A549 (cell line): ENCODE measurements around the gene IVD. TPM values are rescaled to one million over a fixed set of nuclear protein-coding genes. Genes with fewer than 3 reads are reported as not detected.
A peak's percentile ranks its signal among the peaks of the same experiment; 100 is the strongest.

Source experiments
- ATAC-seq, 2 experiments: fragments of 200-7000 bp in 1 of 2; fragments of >200 bp in 1 of 2; cut with Nextera tagmentation in 1 of 2; cut with Tn5 transposase in 1 of 2; 3 replicates each; pipeline versions ENCODE4 v1.8.0 to v1.9.1; 2018 to 2020; ENCODE audit warnings: mild to moderate bottlenecking in 1 of 2, moderate library complexity in 1 of 2
- CTCF ChIA-PET: fragments of 300-600 bp; sonication (Branson Sonifier 250); formaldehyde crosslinking; extraction: SDS; loops from one replicate; lab custom pipeline; 2021; ENCODE audit warnings: antibody characterized with exemption, inconsistent platforms; lab: Yijun Ruan, JAX
- POLR2A ChIA-PET: fragments of 350-600 bp; formaldehyde crosslinking; extraction: SDS; loops from one replicate; lab custom pipeline; 2021; ENCODE audit warnings: antibody characterized with exemption, inconsistent platforms; lab: Yijun Ruan, JAX
- DNase-seq, 2 experiments: peaks; one replicate each; pipeline versions ENCODE4 v3.0.0 to v3.0.0-alpha.2; 2011 to 2016; ENCODE audit warnings: low read depth in 1 of 2, low spot score in 1 of 2
- FAIRE-seq: peaks from 2 replicates; lab custom pipeline; 2011; peaks lifted over from hg19 to GRCh38; lab: Jason Lieb, UNC
- H3K27ac ChIP-seq, 2 experiments: fragments of >200 bp; sonication (Bioruptor Twin); formaldehyde crosslinking; 3 replicates each; pipeline ENCODE4 v1.5.1; 2016 to 2017
- H3K4me1 ChIP-seq: fragments of >200 bp; sonication (Bioruptor Twin); formaldehyde crosslinking; 3 replicates; pipeline ENCODE4 v1.6.1; 2016
- H3K4me2 ChIP-seq: fragments of >200 bp; sonication (Bioruptor Twin); formaldehyde crosslinking; 3 replicates; pipeline ENCODE4 v1.6.1; 2016
- H3K4me3 ChIP-seq: fragments of >200 bp; sonication (Bioruptor Twin); formaldehyde crosslinking; 3 replicates; pipeline ENCODE4 v1.5.1; 2016
- H3K9me3 ChIP-seq: fragments of >200 bp; sonication (Bioruptor Twin); formaldehyde crosslinking; 3 replicates; pipeline ENCODE4 v1.6.1; 2016
- BHLHE40 ChIP-seq: IDR thresholded peaks from 2 replicates; pipeline ENCODE4 v1.6.1; 2012; ENCODE audit warnings: low read depth, low read length, inconsistent platforms
- CBX8 ChIP-seq: fragments of 200-600 bp; sonication (generic); IDR thresholded peaks from 2 replicates; pipeline ENCODE4 v1.6.1; 2016
- CEBPB ChIP-seq, 2 experiments: fragments of >200 bp in 1 of 2; sonication (Bioruptor Twin) in 1 of 2; formaldehyde crosslinking in 1 of 2; IDR thresholded peaks; 2 replicates each; pipeline ENCODE4 v1.6.1; 2012 to 2016
- CHD4 ChIP-seq: fragments of 200-600 bp; sonication (generic); IDR thresholded peaks from 2 replicates; pipeline ENCODE4 v1.6.1; 2016; ENCODE audit warnings: antibody characterized with exemption, mild to moderate bottlenecking, borderline replicate concordance
- EP300 ChIP-seq, 2 experiments: fragments of >200 bp; sonication (Bioruptor Twin); formaldehyde crosslinking; IDR thresholded peaks; 2 replicates in 1 of 2; 3 replicates in 1 of 2; pipeline ENCODE4 v1.6.1; 2016 to 2017
- FOXS1 ChIP-seq: fragments of 250-450 bp; sonication (Bioruptor Pico); IDR thresholded peaks from 2 replicates; pipeline ENCODE4 v1.5.0; 2020; ENCODE audit warnings: mild to moderate bottlenecking, moderate library complexity
- GATA3 ChIP-seq: IDR thresholded peaks from 2 replicates; pipeline ENCODE4 v1.6.1; 2012; ENCODE audit warnings: borderline replicate concordance
- HOXB13 ChIP-seq: fragments of 250-450 bp; sonication (Bioruptor Pico); IDR thresholded peaks from 2 replicates; pipeline ENCODE4 v1.5.0; 2020; ENCODE audit warnings: low read depth, mild to moderate bottlenecking, moderate library complexity
- HOXB5 ChIP-seq: fragments of 250-450 bp; sonication (Bioruptor Pico); IDR thresholded peaks from 2 replicates; pipeline ENCODE4 v1.5.0; 2020; ENCODE audit warnings: mild to moderate bottlenecking, moderate library complexity
- JUN ChIP-seq, 2 experiments: fragments of >200 bp; sonication (Bioruptor Twin); formaldehyde crosslinking; IDR thresholded peaks; 2 replicates in 1 of 2; 3 replicates in 1 of 2; pipeline ENCODE4 v1.6.1; 2016 to 2017
- KDM5A ChIP-seq: fragments of 200-600 bp; sonication (generic); IDR thresholded peaks from 2 replicates; pipeline ENCODE4 v1.6.1; 2016; ENCODE audit warnings: antibody characterized with exemption, mild to moderate bottlenecking
- MYC ChIP-seq: IDR thresholded peaks from 2 replicates; pipeline ENCODE4 v1.6.1; 2012; ENCODE audit warnings: mild to moderate bottlenecking, inconsistent platforms, low read length, improper control_type of control experiment, borderline replicate concordance
- NPAS2 ChIP-seq: fragments of 250-450 bp; sonication (Bioruptor Pico); IDR thresholded peaks from 2 replicates; pipeline ENCODE4 v1.8.0; 2022; ENCODE audit warnings: mild to moderate bottlenecking, moderate library complexity, borderline replicate concordance
- POLR2A ChIP-seq: IDR thresholded peaks from 2 replicates; pipeline ENCODE4 v1.6.1; 2012; ENCODE audit warnings: mild to moderate bottlenecking, low read length
- POLR2AphosphoS2 ChIP-seq: conservative IDR thresholded peaks from 2 replicates; pipeline ENCODE4 v1.6.1; 2012; ENCODE audit warnings: low read length, improper control_type of control experiment, inconsistent platforms
- RCOR1 ChIP-seq: fragments of 150-350 bp; IDR thresholded peaks from 2 replicates; pipeline ENCODE4 v1.6.1; 2014; ENCODE audit warnings: antibody characterized with exemption, low read length, low read depth
- RNF2 ChIP-seq: fragments of 200-600 bp; sonication (generic); IDR thresholded peaks from 2 replicates; pipeline ENCODE4 v1.6.1; 2016; ENCODE audit warnings: low read depth, mild to moderate bottlenecking, antibody characterized with exemption, moderate library complexity, borderline replicate concordance
- SMC3 ChIP-seq: fragments of >200 bp; sonication (Bioruptor Twin); formaldehyde crosslinking; IDR thresholded peaks from 3 replicates; pipeline ENCODE4 v1.6.1; 2018; ENCODE audit warnings: inconsistent platforms
- TP53 ChIP-seq: fragments of 250-450 bp; sonication (Bioruptor Pico); IDR thresholded peaks from 2 replicates; pipeline ENCODE4 v1.5.0; 2021; ENCODE audit warnings: mild to moderate bottlenecking, moderate library complexity
- ZFP36 ChIP-seq: fragments of 450-650 bp; IDR thresholded peaks from 2 replicates; pipeline ENCODE4 v1.6.1; 2014; ENCODE audit warnings: borderline replicate concordance; ENCODE audit not compliant: partially characterized antibody
- WGBS: methylation state at CpG from one replicate; pipeline ENCODE4 v1.1.6; 2017; ENCODE audit errors: missing lambda C conversion rate; 5-methylcytosine and 5-hydroxymethylcytosine counted together
- polyA plus RNA-seq, 4 experiments: library from polyadenylated mRNA; depleted of rRNA in 3 of 4; stranded (reverse); fragments of >200 nt; fragmentation: RNase III in 1 of 4; extraction: RNeasy Plus Mini Kit Qiagen cat#74134 plus additional on column Dnase treatment in 1 of 4; gene quantifications; 2 replicates in 3 of 4; 3 replicates in 1 of 4; pipeline ENCODE4 v1.2.3, GENCODE V29; 2011 to 2017
- TF ChIP-seq, protein P1 (sequence below): fragments of 450-650 bp; IDR thresholded peaks from 2 replicates; pipeline ENCODE4 v1.6.1; 2014; ENCODE audit warnings: antibody characterized with exemption
- TF ChIP-seq, protein P2 (sequence below): IDR thresholded peaks from 2 replicates; pipeline ENCODE4 v1.6.1; 2012
- TF ChIP-seq, protein P3 (sequence below): fragments of >200 bp; sonication (Bioruptor Twin); formaldehyde crosslinking; IDR thresholded peaks from 2 replicates; pipeline ENCODE4 v1.6.1; 2016
- TF ChIP-seq, protein P4 (sequence below): IDR thresholded peaks from 2 replicates; pipeline ENCODE4 v1.6.1; 2012; ENCODE audit warnings: low read depth, borderline replicate concordance
- TF ChIP-seq, protein P5 (sequence below): fragments of >200 bp; sonication (Bioruptor Twin); formaldehyde crosslinking; IDR thresholded peaks from 3 replicates; pipeline ENCODE4 v1.5.1; 2016

IVD gene
- polyA plus RNA-seq, 2 of the 4 experiments (the other 2 are of a cell fraction), result 10.2 to 12.4 TPM

DNA sequence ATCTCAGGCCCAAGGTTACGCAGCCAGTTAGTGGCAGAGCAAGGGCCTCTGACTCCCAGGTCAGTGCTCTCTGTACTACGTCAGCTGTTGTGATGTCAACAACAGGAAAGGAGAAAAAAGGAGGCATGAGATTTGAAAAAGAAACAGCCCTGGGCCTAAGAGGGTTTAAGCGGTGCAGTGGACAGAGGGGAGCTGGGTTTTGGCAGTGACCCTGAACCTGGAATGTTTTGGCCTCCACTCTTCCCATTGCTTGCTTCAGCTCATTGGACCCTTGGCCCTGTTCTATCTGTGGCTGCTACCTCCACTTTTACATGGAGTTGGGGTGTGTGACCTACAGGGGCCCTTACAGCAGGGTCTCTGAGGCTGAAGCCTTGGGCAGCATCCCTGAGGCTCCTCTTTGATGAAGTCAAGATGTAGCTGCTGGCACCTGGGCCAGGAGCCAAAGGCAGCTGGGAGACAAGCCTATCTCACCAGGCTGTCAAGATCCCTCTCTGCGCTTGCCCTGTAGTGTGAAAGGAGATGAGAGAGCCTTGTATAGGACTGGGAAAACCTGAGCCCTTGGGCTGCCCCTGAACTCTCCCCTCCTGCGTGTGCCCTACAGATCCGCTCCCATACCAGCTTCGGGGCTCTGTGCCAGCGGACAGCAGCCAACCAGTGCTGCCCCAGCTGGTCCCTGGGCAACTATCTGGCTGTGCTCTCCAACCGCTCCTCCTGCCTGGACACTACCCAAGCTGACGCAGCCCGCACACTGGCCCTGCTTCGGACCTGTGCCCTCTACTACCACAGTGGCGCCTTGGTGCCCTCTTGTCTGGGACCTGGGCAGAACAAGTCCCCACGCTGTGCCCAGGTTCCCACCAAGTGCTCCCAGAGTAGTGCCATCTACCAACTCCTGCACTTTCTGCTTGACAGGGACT is 38.9 kb upstream of the IVD start:
- 92% methylated on average over 6 of the region's 14 CpGs for WGBS
- no peak for ATAC-seq
- TF ChIP-seq RNF2 (no peak), CHD4 (no peak), HOXB13 (CRISPR knock-in tag) (no peak), POLR2A (no peak), GATA3 (no peak), NPAS2 (CRISPR knock-in tag) (no peak), HOXB5 (CRISPR knock-in tag) (no peak), FOXS1 (no peak), SMC3 (no peak), MYC (no peak), CBX8 (no peak), JUN (IDR thresholded peaks at IDR 0.05) (no peak), ZFP36 (no peak), EP300 (IDR thresholded peaks at IDR 0.05) (no peak), KDM5A (no peak), TP53 (CRISPR knock-in tag) (no peak)
- TF ChIP-seq, protein P1, sequence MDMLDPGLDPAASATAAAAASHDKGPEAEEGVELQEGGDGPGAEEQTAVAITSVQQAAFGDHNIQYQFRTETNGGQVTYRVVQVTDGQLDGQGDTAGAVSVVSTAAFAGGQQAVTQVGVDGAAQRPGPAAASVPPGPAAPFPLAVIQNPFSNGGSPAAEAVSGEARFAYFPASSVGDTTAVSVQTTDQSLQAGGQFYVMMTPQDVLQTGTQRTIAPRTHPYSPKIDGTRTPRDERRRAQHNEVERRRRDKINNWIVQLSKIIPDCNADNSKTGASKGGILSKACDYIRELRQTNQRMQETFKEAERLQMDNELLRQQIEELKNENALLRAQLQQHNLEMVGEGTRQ, result no peak
- TF ChIP-seq, protein P2, sequence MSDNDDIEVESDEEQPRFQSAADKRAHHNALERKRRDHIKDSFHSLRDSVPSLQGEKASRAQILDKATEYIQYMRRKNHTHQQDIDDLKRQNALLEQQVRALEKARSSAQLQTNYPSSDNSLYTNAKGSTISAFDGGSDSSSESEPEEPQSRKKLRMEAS, result no peak
- TF ChIP-seq, protein P3, sequence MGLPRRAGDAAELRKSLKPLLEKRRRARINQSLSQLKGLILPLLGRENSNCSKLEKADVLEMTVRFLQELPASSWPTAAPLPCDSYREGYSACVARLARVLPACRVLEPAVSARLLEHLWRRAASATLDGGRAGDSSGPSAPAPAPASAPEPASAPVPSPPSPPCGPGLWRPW, result no peak
- Histone ChIP-seq H3K4me3 (no peak overlapping the region), H3K27ac (no peak overlapping the region), H3K4me1 (0 out of 3 replicates have a peak, but pooled peaks cover 7% of the 10 kb centered on the region), H3K4me2 (no peak overlapping the region), H3K9me3 (no peaks in the 10 kb centered on the region)
- CTCF ChIA-PET, result interaction anchor here (0.9 to 9.5 kb wide), 19 partner anchors 9 to 258 kb away, joined by 3 to 135 read pairs (median 11); partner anchors contain the start of genes BMF, CCDC9B, DISP2 and INAFM2
- no peak for FAIRE-seq
- DNase-seq, result no peak
- POLR2A ChIA-PET, result no interaction called here

DNA sequence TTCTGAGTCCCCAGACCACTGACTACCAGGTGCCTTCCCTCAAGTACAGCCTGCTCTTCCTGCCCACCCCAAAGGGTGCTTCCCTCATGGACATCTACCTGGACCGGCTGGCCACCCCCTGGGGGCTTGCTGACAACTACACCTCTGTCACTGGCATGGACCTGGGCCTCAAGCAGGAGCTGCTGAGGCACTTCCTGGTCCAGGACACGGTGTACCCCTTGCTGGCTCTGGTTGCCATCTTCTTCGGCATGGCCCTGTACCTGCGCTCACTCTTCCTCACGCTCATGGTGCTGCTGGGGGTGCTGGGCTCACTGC is 38.3 kb upstream of the IVD start:
- Histone ChIP-seq H3K4me3 (no peak overlapping the region; the same call in 2 of the 3 replicates), H3K9me3 (no peaks in the 10 kb centered on the region), H3K4me2 (peak overlapping the region; percentile 82), H3K4me1 (0 out of 3 replicates have a peak, but pooled peaks cover 7% of the 10 kb centered on the region), H3K27ac (peak overlapping the region in 1 of 2 experiments; percentile 87; a peak in 2 of 6 replicates)
- ChIA-PET CTCF (interaction anchor here (0.7 to 9.5 kb wide), 18 partner anchors 9 to 258 kb away, joined by 4 to 135 read pairs (median 10); partner anchors contain the start of genes BMF, CCDC9B, DISP2 and INAFM2), POLR2A (no interaction called here)
- TF ChIP-seq POLR2AphosphoS2, result no peak
- TF ChIP-seq ZFP36, result no peak
- no peak for TF ChIP-seq CEBPB (IDR thresholded peaks at IDR 0.05)
- no peak for TF ChIP-seq MYC
- TF ChIP-seq, protein P1, result no peak
- TF ChIP-seq, protein P4, sequence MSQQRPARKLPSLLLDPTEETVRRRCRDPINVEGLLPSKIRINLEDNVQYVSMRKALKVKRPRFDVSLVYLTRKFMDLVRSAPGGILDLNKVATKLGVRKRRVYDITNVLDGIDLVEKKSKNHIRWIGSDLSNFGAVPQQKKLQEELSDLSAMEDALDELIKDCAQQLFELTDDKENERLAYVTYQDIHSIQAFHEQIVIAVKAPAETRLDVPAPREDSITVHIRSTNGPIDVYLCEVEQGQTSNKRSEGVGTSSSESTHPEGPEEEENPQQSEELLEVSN, result no peak
- no peak for TF ChIP-seq BHLHE40
- TF ChIP-seq RCOR1, result no peak
- TF ChIP-seq, protein P5, sequence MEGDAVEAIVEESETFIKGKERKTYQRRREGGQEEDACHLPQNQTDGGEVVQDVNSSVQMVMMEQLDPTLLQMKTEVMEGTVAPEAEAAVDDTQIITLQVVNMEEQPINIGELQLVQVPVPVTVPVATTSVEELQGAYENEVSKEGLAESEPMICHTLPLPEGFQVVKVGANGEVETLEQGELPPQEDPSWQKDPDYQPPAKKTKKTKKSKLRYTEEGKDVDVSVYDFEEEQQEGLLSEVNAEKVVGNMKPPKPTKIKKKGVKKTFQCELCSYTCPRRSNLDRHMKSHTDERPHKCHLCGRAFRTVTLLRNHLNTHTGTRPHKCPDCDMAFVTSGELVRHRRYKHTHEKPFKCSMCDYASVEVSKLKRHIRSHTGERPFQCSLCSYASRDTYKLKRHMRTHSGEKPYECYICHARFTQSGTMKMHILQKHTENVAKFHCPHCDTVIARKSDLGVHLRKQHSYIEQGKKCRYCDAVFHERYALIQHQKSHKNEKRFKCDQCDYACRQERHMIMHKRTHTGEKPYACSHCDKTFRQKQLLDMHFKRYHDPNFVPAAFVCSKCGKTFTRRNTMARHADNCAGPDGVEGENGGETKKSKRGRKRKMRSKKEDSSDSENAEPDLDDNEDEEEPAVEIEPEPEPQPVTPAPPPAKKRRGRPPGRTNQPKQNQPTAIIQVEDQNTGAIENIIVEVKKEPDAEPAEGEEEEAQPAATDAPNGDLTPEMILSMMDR, result no peak
- TF ChIP-seq RNF2, result no peak
- DNase-seq (no peak), FAIRE-seq (no peak), ATAC-seq (no peak)
- WGBS, result 90% methylated on average over 4 of the region's 5 CpGs
